ENCODE data around the gene TRMT44. TPM values are rescaled to one million over a fixed set of nuclear protein-coding genes. Genes with fewer than 3 reads are reported as not detected.

The TRMT44 gene
- 14.8 TPM for polyA plus RNA-seq (2012; ENCODE audit: insufficient read depth, insufficient read length, low read depth)

GRCh38 chr4:8440492-8441311 lies at the start of gene TRMT44, which contains the start of gene ACOX3:
Gene TRMT44 (plus strand): TSS chr4:8440777. CDS start chr4:8440823, 46 bp downstream.
Gene ACOX3 (minus strand): TSS chr4:8440723. CDS start chr4:8416521, 24,202 bp downstream.
- TF ChIP-seq CTCF (IDR thresholded peaks at IDR 0.05; ENCODE audit: low read depth, low read length), result no peak
- peak within 1 kb of the TSS; percentile 96 for H3K4me3 ChIP-seq (ENCODE audit: low read depth, low read length)
- no peaks in the 10 kb centered on the region for H3K27me3 ChIP-seq
- H3K9me3 ChIP-seq, result no peaks in the 10 kb centered on the region
- no peaks in the 10 kb centered on the region for H3K36me3 ChIP-seq
- DNase-seq, result peak; percentile 88
- no peaks in the 10 kb centered on the region; the same call in 1 of the 2 replicates for H3K4me1 ChIP-seq

GRCh38 chr4:8391071-8391470 lies 49.5 kb upstream of the TRMT44 start:
- Histone ChIP-seq H3K27me3 (no peaks in the 10 kb centered on the region; the same call in 1 of the 2 replicates), H3K4me3 (ENCODE audit: low read depth, low read length) (no peak overlapping the region), H3K9me3 (no peaks in the 10 kb centered on the region), H3K4me1 (no peaks in the 10 kb centered on the region; the same call in 1 of the 2 replicates), H3K36me3 (no peaks in the 10 kb centered on the region)
- no peak for DNase-seq
- no peak for TF ChIP-seq CTCF (IDR thresholded peaks at IDR 0.05; ENCODE audit: low read depth, low read length)

- Histone ChIP-seq H3K36me3 (no peaks in the 10 kb centered on the region), H3K4me1 (no peaks in the 10 kb centered on the region; the same call in 1 of the 2 replicates), H3K9me3 (no peaks in the 10 kb centered on the region), H3K27me3 (no peaks in the 10 kb centered on the region; the same call in 1 of the 2 replicates), H3K4me3 (ENCODE audit: low read depth, low read length) (no peak overlapping the region)
- DNase-seq, result no peak
- no peak for TF ChIP-seq CTCF (IDR thresholded peaks at IDR 0.05; ENCODE audit: low read depth, low read length)
Measured at GRCh38 chr4:8391972-8392371, 48.6 kb upstream of the TRMT44 start.

- no peak overlapping the region for H3K4me3 ChIP-seq (ENCODE audit: low read depth, low read length)
- no peaks in the 10 kb centered on the region for H3K9me3 ChIP-seq
- no peaks in the 10 kb centered on the region for H3K36me3 ChIP-seq
- DNase-seq, result no peak
- H3K27me3 ChIP-seq, result no peaks in the 10 kb centered on the region; the same call in 1 of the 2 replicates
- TF ChIP-seq CTCF (IDR thresholded peaks at IDR 0.05; ENCODE audit: low read depth, low read length), result no peak
- no peaks in the 10 kb centered on the region; the same call in 1 of the 2 replicates for H3K4me1 ChIP-seq
Measured at GRCh38 chr4:8392591-8393190, 47.9 kb upstream of the TRMT44 start.

GRCh38 chr4:8393593-8394038 lies 47.0 kb upstream of the TRMT44 start:
- Histone ChIP-seq H3K4me1 (no peaks in the 10 kb centered on the region; the same call in 1 of the 2 replicates), H3K27me3 (no peaks in the 10 kb centered on the region; the same call in 1 of the 2 replicates), H3K4me3 (ENCODE audit: low read depth, low read length) (no peak overlapping the region), H3K9me3 (no peaks in the 10 kb centered on the region), H3K36me3 (no peaks in the 10 kb centered on the region)
- no peak for TF ChIP-seq CTCF (IDR thresholded peaks at IDR 0.05; ENCODE audit: low read depth, low read length)
- DNase-seq, result no peak

Data from BE2C (cell line).